ENCODE data around the gene MACO1.
"Not testable (repeated sequence)": the region's sequence is repeated elsewhere in the genome, so short reads cannot be mapped to it uniquely, and the experiment has no call there.

The MACO1 gene

DNA sequence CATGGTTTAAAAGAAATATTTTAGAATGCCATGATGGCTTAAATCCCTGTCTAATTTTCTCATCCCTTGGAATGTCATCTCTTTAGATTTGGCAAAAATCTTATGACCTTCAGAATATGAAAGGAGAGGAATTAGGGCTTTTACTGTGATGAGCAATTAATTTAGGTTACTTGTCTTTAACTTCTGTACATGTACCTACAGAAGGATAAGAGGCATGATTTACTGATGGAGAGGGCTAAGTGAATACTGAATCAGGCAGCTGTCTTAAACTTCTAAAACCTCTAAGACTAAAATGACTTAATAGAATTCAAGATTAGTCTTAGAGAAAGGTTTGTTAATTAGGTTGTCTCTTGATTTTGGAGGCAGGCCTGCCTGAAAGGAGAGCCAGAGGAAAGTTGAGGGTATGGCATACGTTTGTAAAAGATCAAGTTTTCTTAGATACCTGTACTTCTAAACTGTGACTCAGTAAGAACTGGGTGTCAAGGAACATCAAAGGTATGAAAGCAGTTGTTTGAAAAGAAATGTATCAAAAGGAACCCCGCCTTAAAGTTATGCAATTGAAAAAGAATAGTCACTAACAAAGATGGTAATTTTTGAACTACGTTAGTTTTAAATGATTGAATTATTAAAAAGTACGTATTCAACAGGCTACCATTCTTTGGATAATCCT is 12.5 kb downstream of the MACO1 start:
- no peak for DNase-seq
- intact Hi-C loops (cut with DNase I), result no loop called here

- DNase-seq; intact Hi-C loops (cut with DNase I): not testable (repeated sequence)
These were observed 13.9 kb downstream of the MACO1 start for GRCh38 chr1:25444604-25445003.

- intact Hi-C loops (cut with DNase I), result no loop called here
- no peak for DNase-seq
These were observed 15.4 kb downstream of the MACO1 start for GRCh38 chr1:25445993-25446538.

DNA sequence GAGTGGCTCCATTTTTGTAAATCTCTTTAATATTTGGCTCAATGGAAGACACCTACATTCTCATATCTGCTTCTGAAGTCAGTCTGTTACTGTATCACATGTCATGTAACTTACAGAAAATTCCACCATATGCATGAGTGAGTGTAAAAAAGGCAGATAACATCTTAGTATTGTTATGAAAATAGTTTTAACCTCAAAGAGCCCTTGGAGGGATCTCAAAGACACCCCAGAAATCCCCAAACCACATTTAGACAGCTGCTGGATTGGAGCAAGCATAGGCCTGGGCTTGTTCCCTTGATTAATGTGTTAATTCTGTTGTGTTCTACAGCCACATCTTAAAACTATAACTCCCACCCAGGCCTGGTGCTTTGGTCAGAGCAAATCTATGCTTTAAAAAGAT is 16.9 kb downstream of the MACO1 start:
- intact Hi-C loops (cut with DNase I), result no loop called here
- no peak for DNase-seq

- DNase-seq, result no peak
- intact Hi-C loops (cut with DNase I), result no loop called here
These were observed 20.2 kb downstream of the MACO1 start for GRCh38 chr1:25450891-25451290.

GRCh38 chr1:25451908-25452307 is 21.2 kb downstream of the MACO1 start:
- intact Hi-C loops (cut with DNase I), result no loop called here
- no peak for DNase-seq

GRCh38 chr1:25456502-25456901 is 25.8 kb downstream of the MACO1 start:
- no peak for DNase-seq
- intact Hi-C loops (cut with DNase I), result no loop called here

GRCh38 chr1:25458541-25459298 is 28.0 kb downstream of the MACO1 start:
- no peak for DNase-seq
- intact Hi-C loops (cut with DNase I), result no loop called here

- intact Hi-C loops (cut with DNase I), result no loop called here
- DNase-seq, result no peak
These were observed 29.3 kb downstream of the MACO1 start for GRCh38 chr1:25460020-25460419.

- intact Hi-C loops (cut with DNase I); DNase-seq: not testable (repeated sequence)
These were observed 30.1 kb downstream of the MACO1 start for GRCh38 chr1:25460816-25461215.

GRCh38 chr1:25461849-25462248 is 31.2 kb downstream of the MACO1 start:
- intact Hi-C loops (cut with DNase I), result no loop called here

GRCh38 chr1:25462732-25463131 is 32.0 kb downstream of the MACO1 start:
- intact Hi-C loops (cut with DNase I), result no loop called here
- no peak for DNase-seq

More at GRCh38 chr1:25461849-25462248, 31.2 kb downstream of the MACO1 start:
- no peak for DNase-seq

DNA sequence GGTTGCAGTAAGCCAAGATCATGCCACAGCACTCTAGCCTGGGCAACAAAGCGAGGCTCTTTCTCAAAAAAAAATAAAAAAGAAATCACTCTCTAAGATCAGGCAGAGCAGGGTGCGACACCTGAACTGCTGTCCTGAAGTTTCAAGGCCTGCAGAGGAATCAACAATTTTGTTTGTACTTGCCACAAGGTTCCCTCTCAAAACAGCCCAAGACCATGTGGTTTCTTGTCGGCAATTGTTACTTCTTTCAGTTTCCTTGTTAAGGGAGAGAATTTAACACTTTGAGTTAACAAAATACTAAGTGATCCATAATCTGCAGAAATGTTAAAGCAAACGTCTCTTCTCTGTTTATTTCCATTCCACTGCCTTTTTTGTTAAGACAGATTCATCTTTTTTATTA is 36.5 kb downstream of the MACO1 start:
- intact Hi-C loops (cut with DNase I), result no loop called here
- no peak for DNase-seq

DNA sequence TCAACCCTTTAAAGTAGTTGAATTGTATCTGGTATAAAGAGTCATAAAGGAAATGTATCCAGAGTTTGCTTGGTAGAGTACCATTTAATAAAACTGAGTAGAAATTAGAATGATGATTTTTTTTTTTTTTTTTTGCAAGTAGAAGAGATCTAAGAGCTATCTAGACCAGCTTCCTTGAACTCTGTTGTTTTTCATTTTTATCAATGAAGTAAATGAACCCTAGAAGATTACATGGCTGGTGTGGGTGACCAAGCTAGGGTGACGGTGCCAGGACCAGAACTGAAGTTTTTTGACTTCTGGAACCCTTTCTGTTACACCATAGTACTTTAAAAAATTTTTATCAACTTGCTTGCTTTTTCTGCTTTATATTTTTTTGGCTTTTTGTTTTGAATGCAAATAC is 36.9 kb downstream of the MACO1 start:
- intact Hi-C loops (cut with DNase I), result no loop called here
- DNase-seq, result no peak

DNA sequence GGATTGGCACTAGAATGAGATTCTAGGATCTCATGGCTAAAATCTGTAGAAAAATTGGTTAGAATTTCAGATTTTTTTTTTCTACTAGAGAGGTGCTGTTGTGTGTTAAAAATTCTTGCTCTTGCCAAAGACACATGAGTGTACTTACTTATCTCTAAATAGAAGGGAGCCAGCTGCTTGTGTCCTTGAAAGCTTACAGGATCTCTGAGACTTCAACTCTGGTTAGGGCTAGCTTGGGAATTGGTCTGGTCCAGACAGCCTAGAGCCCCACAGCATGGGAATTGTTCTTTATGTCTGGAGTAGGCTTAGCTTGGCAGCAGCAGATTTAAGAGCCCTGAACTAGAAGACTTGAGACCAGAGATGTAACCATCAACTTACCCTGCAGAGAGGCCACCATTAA is 37.3 kb downstream of the MACO1 start:
- no peak for DNase-seq
- intact Hi-C loops (cut with DNase I), result no loop called here

- intact Hi-C loops (cut with DNase I), result no loop called here
- no peak for DNase-seq
These were observed 38.5 kb downstream of the MACO1 start for GRCh38 chr1:25469177-25469576.

DNA sequence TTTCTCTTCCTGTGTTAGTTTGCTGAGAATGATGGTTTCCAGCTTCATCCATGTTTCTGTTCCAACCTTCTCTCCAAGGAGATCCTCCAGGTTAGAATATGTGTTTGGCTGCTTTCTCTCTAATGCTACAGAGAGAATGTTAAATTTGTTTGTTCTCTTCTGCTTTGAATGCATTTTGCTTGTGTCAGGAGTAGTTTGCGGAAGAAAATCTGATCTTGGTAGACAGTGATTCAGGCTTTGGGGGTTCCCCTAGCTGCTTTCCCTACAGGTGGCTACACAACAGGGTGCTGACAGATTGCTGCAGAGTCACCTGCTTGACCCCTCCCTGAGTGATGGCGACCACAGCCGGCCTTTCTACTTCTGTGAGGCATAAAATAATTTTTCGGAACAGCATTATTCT is 41.8 kb downstream of the MACO1 start:
- no peak for DNase-seq
- intact Hi-C loops (cut with DNase I), result no loop called here

DNA sequence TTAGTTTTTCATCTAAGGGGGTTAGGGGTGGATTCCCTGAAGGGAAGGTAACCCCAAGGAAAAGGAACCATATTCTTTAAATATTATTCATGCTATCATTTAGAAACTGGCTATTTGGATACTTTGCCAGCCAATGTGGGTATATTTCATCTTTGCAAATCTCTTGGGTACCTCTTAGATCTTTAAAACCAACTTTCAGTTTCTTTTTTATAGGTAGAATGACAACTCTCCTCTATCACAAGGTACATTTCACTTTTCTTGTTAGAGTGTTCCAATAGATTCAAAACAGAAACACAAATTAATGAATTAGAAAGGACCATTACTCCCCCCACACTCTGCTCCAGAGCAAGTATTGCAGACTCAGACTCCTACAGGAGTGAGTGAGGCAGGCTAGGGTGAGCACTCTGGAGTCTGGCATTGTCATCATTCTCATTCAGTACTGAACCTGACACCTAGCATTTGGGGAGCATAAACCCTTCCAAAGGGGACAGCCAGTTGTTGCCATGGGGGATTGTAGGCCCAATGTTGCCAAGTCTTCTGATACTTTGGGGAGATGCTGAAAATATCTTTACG is 43.0 kb downstream of the MACO1 start:
- intact Hi-C loops (cut with DNase I), result no loop called here
- DNase-seq, result no peak

DNA sequence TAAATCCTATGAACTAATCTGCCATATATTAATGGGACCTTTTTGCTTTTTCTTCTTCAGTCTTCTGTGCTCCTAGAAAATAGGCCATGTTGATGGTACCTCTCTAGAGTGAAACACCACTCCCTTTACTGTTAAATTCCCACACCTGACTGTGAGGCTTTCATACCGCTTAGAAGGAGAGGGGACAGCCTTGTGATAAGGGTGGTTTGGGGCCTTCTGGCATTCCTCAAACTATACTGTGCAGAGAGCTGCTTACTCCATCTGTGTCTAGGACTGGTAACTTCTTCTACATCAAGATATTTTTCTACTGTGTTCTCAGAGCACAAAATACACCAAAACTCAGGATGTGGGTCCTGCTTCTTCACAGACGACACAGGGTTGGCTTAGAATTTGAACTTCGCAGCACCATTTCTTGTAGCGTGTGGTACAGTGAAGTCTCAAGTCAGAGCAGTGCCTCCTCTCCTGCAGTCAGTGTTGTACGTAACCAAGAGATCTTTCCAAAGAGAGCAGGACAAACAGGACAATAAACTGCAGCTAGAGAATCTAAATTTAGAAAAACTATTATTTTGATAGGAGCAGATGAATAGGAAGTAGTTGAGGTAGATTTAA is 43.8 kb downstream of the MACO1 start:
- no peak for DNase-seq
- intact Hi-C loops (cut with DNase I), result no loop called here
